ENCODE results near the gene LSS. TPM values are rescaled to one million over a fixed set of nuclear protein-coding genes. Genes with fewer than 3 reads are reported as not detected.

Gene LSS
- total and polyA plus RNA-seq, 2 donors (not counting 3 experiments of a cell fraction or from before 2014, with no cell fraction given): 120 to 141 TPM

- no peak overlapping the region for H3K4me3 ChIP-seq (replicated peaks in 1 of 3; ENCODE audit: insufficient read depth in 1 of 3, low read depth in 1 of 3, low read length in 3 of 3)
- DNase-seq (ENCODE audit: low read depth, low spot score) (no peak), FAIRE-seq (no peak)
- H3K9me3 ChIP-seq (replicated peaks; ENCODE audit: control insufficient read depth, insufficient read depth, low read length): no peaks in the 10 kb centered on the region
- peaks cover 26 to 34% of the 10 kb centered on the region in 2 experiments for H3K36me3 ChIP-seq (ENCODE audit: control insufficient read depth in 2 of 2, extremely low read depth in 1 of 2, insufficient read depth in 2 of 2, low read length in 2 of 2)
- H3K27me3 ChIP-seq (ENCODE audit: control insufficient read depth in 2 of 2, insufficient read depth in 2 of 2, low read length in 2 of 2): no peaks in the 10 kb centered on the region
- no peaks in the 10 kb centered on the region for H3K9me1 ChIP-seq (replicated peaks; ENCODE audit: control insufficient read depth, extremely low read depth, insufficient read depth, low read length)
- intact Hi-C loops (cut with micrococcal nuclease) (no loop called here), dilution Hi-C loops (cut with MboI; ENCODE audit: extremely low pct_ligation_motif_present, low sequenced_read_pairs) (no loop called here)
- H3K4me2 ChIP-seq (ENCODE audit: insufficient read depth, low read length): no peak overlapping the region
- H3K27ac ChIP-seq (ENCODE audit: insufficient read depth, low read depth, low read length): no peak overlapping the region
- H2AFZ ChIP-seq (ENCODE audit: low read depth, low read length): no peak overlapping the region
- TF ChIP-seq POLR2A (IDR thresholded peaks at IDR 0.05; ENCODE audit: low read depth, low read length) (no peak), EZH2 (IDR thresholded peaks at IDR 0.05; ENCODE audit: borderline replicate concordance, low read depth, low read length, severe bottlenecking) (no peak), GATA2 (IDR thresholded peaks at IDR 0.05; ENCODE audit: insufficient read depth, insufficient read length, low read depth, low read length) (no peak), FOS (IDR thresholded peaks at IDR 0.05; ENCODE audit: borderline replicate concordance, insufficient read depth, low read length) (no peak), POLR2AphosphoS5 (IDR thresholded peaks at IDR 0.05; ENCODE audit: insufficient read depth, low read depth, low read length) (no peak), JUN (IDR thresholded peaks at IDR 0.05; ENCODE audit: borderline replicate concordance, insufficient read depth, insufficient read length, low read depth) (no peak), MYC (IDR thresholded peaks at IDR 0.05; ENCODE audit: low read depth, low read length) (no peak)
- TF ChIP-seq, protein P1, sequence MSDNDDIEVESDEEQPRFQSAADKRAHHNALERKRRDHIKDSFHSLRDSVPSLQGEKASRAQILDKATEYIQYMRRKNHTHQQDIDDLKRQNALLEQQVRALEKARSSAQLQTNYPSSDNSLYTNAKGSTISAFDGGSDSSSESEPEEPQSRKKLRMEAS (IDR thresholded peaks at IDR 0.05; ENCODE audit: insufficient read depth, insufficient read length): no peak
- TF ChIP-seq, protein P2, sequence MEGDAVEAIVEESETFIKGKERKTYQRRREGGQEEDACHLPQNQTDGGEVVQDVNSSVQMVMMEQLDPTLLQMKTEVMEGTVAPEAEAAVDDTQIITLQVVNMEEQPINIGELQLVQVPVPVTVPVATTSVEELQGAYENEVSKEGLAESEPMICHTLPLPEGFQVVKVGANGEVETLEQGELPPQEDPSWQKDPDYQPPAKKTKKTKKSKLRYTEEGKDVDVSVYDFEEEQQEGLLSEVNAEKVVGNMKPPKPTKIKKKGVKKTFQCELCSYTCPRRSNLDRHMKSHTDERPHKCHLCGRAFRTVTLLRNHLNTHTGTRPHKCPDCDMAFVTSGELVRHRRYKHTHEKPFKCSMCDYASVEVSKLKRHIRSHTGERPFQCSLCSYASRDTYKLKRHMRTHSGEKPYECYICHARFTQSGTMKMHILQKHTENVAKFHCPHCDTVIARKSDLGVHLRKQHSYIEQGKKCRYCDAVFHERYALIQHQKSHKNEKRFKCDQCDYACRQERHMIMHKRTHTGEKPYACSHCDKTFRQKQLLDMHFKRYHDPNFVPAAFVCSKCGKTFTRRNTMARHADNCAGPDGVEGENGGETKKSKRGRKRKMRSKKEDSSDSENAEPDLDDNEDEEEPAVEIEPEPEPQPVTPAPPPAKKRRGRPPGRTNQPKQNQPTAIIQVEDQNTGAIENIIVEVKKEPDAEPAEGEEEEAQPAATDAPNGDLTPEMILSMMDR (IDR thresholded peaks at IDR 0.05; ENCODE audit: extremely low read depth in 1 of 2, insufficient read depth in 1 of 2, low read depth in 1 of 2, low read length in 2 of 2): no peak
- no peaks in the 10 kb centered on the region for H4K20me1 ChIP-seq (replicated peaks; ENCODE audit: control insufficient read depth, extremely low read depth, insufficient read depth, low read length)
- no peaks in the 10 kb centered on the region for H3K79me2 ChIP-seq (ENCODE audit: control insufficient read depth, insufficient read depth, low read length)
- ChIA-PET CTCF (interaction anchor here (0.7 to 1.1 kb wide), 2 partner anchors 94 to 1429 kb away, joined by 3 read pairs; no protein-coding TSS in a partner anchor), POLR2A (no interaction called here)
- BruUV-seq (replicated peaks): no TSS peak
- no peak overlapping the region for H3K9ac ChIP-seq (replicated peaks; ENCODE audit: extremely low read depth, insufficient read depth, low read length)
- no peaks in the 10 kb centered on the region for H3K4me1 ChIP-seq (ENCODE audit: control insufficient read depth, extremely low read depth, insufficient read depth, low read length)
Measured at GRCh38 chr21:46237474-46237873, 8.9 kb upstream of the LSS start.

Data from endothelial cell of umbilical vein (primary cell).